K562 (cell line): Measurements from ENCODE around the gene MBP. TPM values are rescaled to one million over a fixed set of nuclear protein-coding genes. Genes with fewer than 3 reads are reported as not detected.

Experiments used
- ATAC-seq: fragments of 200-7000 bp; cut with Tn5 transposase; 3 replicates; pipeline ENCODE4 v1.9.1; 2020; ENCODE audit warnings: moderate library complexity
- BruUV-seq: library from RNA; stranded (reverse); fragments of 400-500 nt; replicated peaks from 2 replicates; lab custom pipeline; 2021; lab: Mats Ljungman, UMichigan
- CTCF ChIA-PET: fragments of 300-600 bp; formaldehyde crosslinking; extraction: SDS; loops from one replicate; lab custom pipeline; 2021; ENCODE audit warnings: low intra/inter-chr PET ratio; lab: Yijun Ruan, JAX
- POLR2A ChIA-PET: fragments of 300-600, 350-650 bp; sonication (Branson Sonifier 250); formaldehyde crosslinking; extraction: SDS; loops from one replicate; lab custom pipeline; 2021; ENCODE audit warnings: antibody characterized with exemption, inconsistent platforms; lab: Yijun Ruan, JAX
- DNase-seq, 4 experiments: peaks; one replicate each; pipeline versions ENCODE4 v3.0.0 to v3.0.0-alpha.2; 2011 to 2018; ENCODE audit warnings: low spot score in 3 of 4, mixed read lengths in 3 of 4; ENCODE audit errors: extremely low read depth in 1 of 4
- FAIRE-seq: peaks from 2 replicates; lab custom pipeline; 2011; peaks lifted over from hg19 to GRCh38; lab: Jason Lieb, UNC
- H2AFZ ChIP-seq: 2 replicates; pipeline ENCODE4 v1.6.0; 2011; ENCODE audit warnings: low read depth, low read length, control low read depth, inconsistent platforms
- H3K27ac ChIP-seq: fragments of 200-600 bp; 3 replicates; pipeline ENCODE4 v1.8.0; 2011; ENCODE audit warnings: low read depth, mild to moderate bottlenecking, control low read depth, inconsistent platforms, low read length, moderate library complexity, mixed read lengths; ENCODE audit errors: extremely low read depth
- H3K27me3 ChIP-seq, 2 experiments: fragments of 300-600 bp in 1 of 2; 2 replicates in 1 of 2; 3 replicates in 1 of 2; pipeline versions ENCODE4 v1.6.0 to v1.8.0; 2011; ENCODE audit warnings: inconsistent platforms in 2 of 2, low read length in 2 of 2, mild to moderate bottlenecking in 1 of 2, mixed read lengths in 1 of 2, moderate library complexity in 1 of 2; ENCODE audit not compliant: control insufficient read depth in 2 of 2, insufficient read depth in 2 of 2
- H3K36me3 ChIP-seq: fragments of 300-600 bp; 3 replicates; pipeline ENCODE4 v1.8.0; 2011; ENCODE audit warnings: mild to moderate bottlenecking, low read length, inconsistent platforms; ENCODE audit not compliant: control insufficient read depth, insufficient read depth
- H3K4me1 ChIP-seq, 2 experiments: fragments of 200-600 bp in 1 of 2; replicated peaks in 1 of 2; 2 replicates in 1 of 2; 3 replicates in 1 of 2; pipeline versions ENCODE4 v1.5.1 to v1.8.0; 2011; ENCODE audit warnings: inconsistent platforms in 2 of 2, low read length in 2 of 2, mild to moderate bottlenecking in 1 of 2, mixed read lengths in 1 of 2, moderate library complexity in 1 of 2; ENCODE audit not compliant: control insufficient read depth in 2 of 2, insufficient read depth in 2 of 2
- H3K4me2 ChIP-seq: 2 replicates; pipeline ENCODE4 v1.6.1; 2011; ENCODE audit warnings: low read length, control low read depth, inconsistent platforms, mixed read lengths; ENCODE audit not compliant: insufficient read depth
- H3K4me3 ChIP-seq: fragments of 200-600 bp; sonication (generic), shearing (Covaris generic); 2 replicates; pipeline ENCODE4 v1.5.1; 2016; ENCODE audit warnings: control low read depth, inconsistent platforms
- H3K79me2 ChIP-seq: fragments of 200-600 bp; 3 replicates; pipeline ENCODE4 v1.8.0; 2011; ENCODE audit warnings: low read length, inconsistent platforms; ENCODE audit not compliant: control insufficient read depth, insufficient read depth
- H3K9ac ChIP-seq, 2 experiments: 2 replicates each; pipeline versions ENCODE4 v1.6.0 to v1.6.1; 2011; ENCODE audit warnings: low read depth in 2 of 2, low read length in 2 of 2, control low read depth in 1 of 2, inconsistent platforms in 1 of 2, mild to moderate bottlenecking in 1 of 2, mixed read lengths in 1 of 2; ENCODE audit not compliant: insufficient read depth in 1 of 2
- H3K9me1 ChIP-seq: one replicate; pipeline ENCODE4 v1.6.0; 2011; ENCODE audit warnings: inconsistent platforms, mild to moderate bottlenecking, low read length, moderate library complexity; ENCODE audit not compliant: control insufficient read depth, insufficient read depth
- H3K9me3 ChIP-seq: replicated peaks from 2 replicates; pipeline ENCODE4 v1.5.1; 2011; ENCODE audit warnings: low read depth, low read length, inconsistent platforms; ENCODE audit not compliant: control insufficient read depth, insufficient read depth
- H4K20me1 ChIP-seq: replicated peaks from 2 replicates; pipeline ENCODE4 v1.6.1; 2011; ENCODE audit warnings: low read length, inconsistent platforms, mixed read lengths; ENCODE audit not compliant: control insufficient read depth, insufficient read depth
- HDAC2 ChIP-seq: fragments of 450-650 bp; IDR thresholded peaks from 2 replicates; pipeline ENCODE4 v1.6.1; 2016; ENCODE audit warnings: mild to moderate bottlenecking
- MEF2D ChIP-seq: conservative IDR thresholded peaks from 2 replicates; pipeline ENCODE4 v1.6.1; 2016; ENCODE audit warnings: low read depth, missing genetic modification characterization, missing compliant biosample characterization
- NBN ChIP-seq: fragments of 450-650 bp; IDR thresholded peaks from 2 replicates; pipeline ENCODE4 v1.6.1; 2016; ENCODE audit warnings: low read depth, mild to moderate bottlenecking
- POLR3G ChIP-seq: IDR thresholded peaks from 2 replicates; pipeline ENCODE4 v1.6.1; 2011; ENCODE audit not compliant: insufficient read length, insufficient replicate concordance; ENCODE audit errors: extremely low read depth
- ZBTB1 ChIP-seq: sonication (generic); formaldehyde crosslinking; IDR thresholded peaks from 2 replicates; pipeline ENCODE4 v1.8.1; 2023; ENCODE audit warnings: missing genetic modification reagents, low read depth, mild to moderate bottlenecking, borderline replicate concordance
- ZNF140 ChIP-seq: fragments of 250-450 bp; sonication (Bioruptor Pico); IDR thresholded peaks from 2 replicates; pipeline ENCODE4 v1.8.0; 2021; ENCODE audit warnings: moderate library complexity, mild to moderate bottlenecking, inconsistent platforms
- WGBS: fragments of 100-300 bp; shearing (Covaris generic); methylation state at CpG from one replicate; pipeline ENCODE4 v1.1.6; 2016; ENCODE audit warnings: low coverage, mixed read lengths; ENCODE audit not compliant: insufficient coverage; ENCODE audit errors: missing lambda C conversion rate; 5-methylcytosine and 5-hydroxymethylcytosine counted together
- in situ Hi-C: fragments of 300-500 bp; cut with MboI; formaldehyde crosslinking; loops from 4 replicates; pipeline ENCODE4 v1.15.0; 2018; ENCODE audit warnings: inconsistent platforms, mixed read lengths
- intact Hi-C: fragments of 100-400 bp; cut with micrococcal nuclease; formaldehyde crosslinking; loops from 2 replicates; pipeline ENCODE4 v1.14.2; 2022
- polyA plus RNA-seq, 8 experiments: library from polyadenylated mRNA; depleted of rRNA in 4 of 8; stranded (reverse) in 5 of 8; unstranded in 3 of 8; fragments of >200 nt; fragmentation: Nextera tagmentation in 2 of 8; fragmentation: Illumina TruSeq in 1 of 8; extraction: Ambion mirVana in 2 of 8; extraction: Trizol in 1 of 8; gene quantifications; 2 replicates each; pipeline versions ENCODE4 v1.2.1 to v1.2.3, GENCODE V29; 2011 to 2014; ENCODE audit warnings: inconsistent platforms in 1 of 8, missing spikeins in 1 of 8
- total RNA-seq, 7 experiments: library from RNA; depleted of rRNA in 6 of 7; stranded (reverse); fragments of >200 nt in 6 of 7; fragmentation: Illumina TruSeq in 2 of 7; extraction: Trizol in 2 of 7; gene quantifications; 2 replicates each; pipeline versions ENCODE4 v1.2.1 to v1.2.3, GENCODE V29; 2011 to 2021; ENCODE audit warnings: low replicate concordance in 1 of 7
- TF ChIP-seq, protein P1 (sequence below), 3 experiments: IDR thresholded peaks in 2 of 3; conservative IDR thresholded peaks in 1 of 3; 2 replicates each; pipeline ENCODE4 v1.5.1; 2011 to 2012; ENCODE audit warnings: low read length in 3 of 3, mild to moderate bottlenecking in 3 of 3, control low read depth in 2 of 3, improper control_type of control experiment in 1 of 3, inconsistent platforms in 1 of 3, low read depth in 1 of 3, mixed read lengths in 1 of 3, moderate library complexity in 1 of 3; ENCODE audit not compliant: insufficient read depth in 2 of 3

The MBP gene
- total and polyA plus RNA-seq, 9 of the 15 experiments (the other 6 are each of a cell fraction or from before 2014, with no cell fraction given): 0.09 TPM; not detected in 8

DNA sequence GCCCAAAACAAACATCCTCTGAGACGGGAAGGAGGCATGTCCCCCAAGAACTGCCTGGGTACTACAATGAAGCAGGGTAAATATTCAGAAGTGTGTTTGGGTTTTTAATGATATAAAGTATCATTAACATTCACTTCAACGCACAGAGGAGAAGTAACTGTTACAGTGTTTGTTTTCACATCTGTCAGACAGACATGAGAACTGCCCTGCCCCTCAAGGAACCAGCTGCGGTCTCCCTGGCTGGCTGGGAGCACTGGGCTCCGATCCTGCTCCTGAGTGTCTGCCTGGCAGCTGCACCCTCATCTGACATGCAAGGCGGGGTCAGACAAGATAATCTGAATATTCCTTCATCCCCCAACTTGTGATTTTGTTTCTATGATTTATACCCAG, 75.6 kb downstream of the MBP start (continued):
- no peak for TF ChIP-seq POLR3G

DNA sequence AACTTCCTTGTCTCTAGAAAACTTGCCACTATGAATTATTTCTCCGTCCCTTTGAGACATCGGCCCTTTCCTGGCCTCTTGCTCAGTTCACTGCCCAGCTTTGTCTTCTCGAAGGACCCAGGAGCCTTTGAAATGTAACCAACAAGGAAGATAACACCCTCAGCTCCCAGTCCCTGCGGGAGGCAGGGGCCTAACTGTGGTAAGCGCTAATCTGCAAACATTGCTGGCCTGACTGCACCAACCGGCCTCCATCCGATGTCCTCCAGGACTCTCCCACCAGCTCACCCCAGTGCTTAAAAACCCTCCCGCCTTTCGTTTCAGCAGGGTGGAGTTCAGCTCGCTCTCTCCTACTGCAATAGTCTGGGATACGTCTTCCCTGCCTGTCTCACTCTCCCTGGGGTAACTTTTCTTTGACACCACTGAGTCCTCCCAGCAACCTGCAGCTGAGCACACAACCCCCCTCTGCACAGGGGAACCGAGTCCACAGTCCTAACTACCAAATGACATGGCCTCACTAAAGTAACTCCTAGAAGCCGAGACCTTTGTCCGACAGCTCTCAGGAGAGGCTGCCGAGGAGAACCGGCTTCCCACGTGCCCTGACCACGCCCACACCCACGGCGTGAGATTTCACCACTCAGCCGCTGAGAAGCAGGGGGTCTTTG, 76.1 kb downstream of the MBP start:
- intact Hi-C loops: loop anchor here (5.0 to 10.0 kb wide), 2 partner anchors 52 to 179 kb away; no protein-coding TSS in a partner anchor
- CTCF ChIA-PET: no interaction called here

More for the DNA sequence above, 76.1 kb downstream of the MBP start:
- DNase-seq: no peak
- Histone ChIP-seq H3K4me1 (no peaks in the 10 kb centered on the region), H3K9ac (no peak overlapping the region), H3K4me2 (no peak overlapping the region), H3K36me3 (no peaks in the 10 kb centered on the region), H3K79me2 (no peaks in the 10 kb centered on the region)
- no peak for ATAC-seq
- in situ Hi-C loops: no loop called here
- no peak for FAIRE-seq
- BruUV-seq: no TSS peak
- TF ChIP-seq, protein P1, sequence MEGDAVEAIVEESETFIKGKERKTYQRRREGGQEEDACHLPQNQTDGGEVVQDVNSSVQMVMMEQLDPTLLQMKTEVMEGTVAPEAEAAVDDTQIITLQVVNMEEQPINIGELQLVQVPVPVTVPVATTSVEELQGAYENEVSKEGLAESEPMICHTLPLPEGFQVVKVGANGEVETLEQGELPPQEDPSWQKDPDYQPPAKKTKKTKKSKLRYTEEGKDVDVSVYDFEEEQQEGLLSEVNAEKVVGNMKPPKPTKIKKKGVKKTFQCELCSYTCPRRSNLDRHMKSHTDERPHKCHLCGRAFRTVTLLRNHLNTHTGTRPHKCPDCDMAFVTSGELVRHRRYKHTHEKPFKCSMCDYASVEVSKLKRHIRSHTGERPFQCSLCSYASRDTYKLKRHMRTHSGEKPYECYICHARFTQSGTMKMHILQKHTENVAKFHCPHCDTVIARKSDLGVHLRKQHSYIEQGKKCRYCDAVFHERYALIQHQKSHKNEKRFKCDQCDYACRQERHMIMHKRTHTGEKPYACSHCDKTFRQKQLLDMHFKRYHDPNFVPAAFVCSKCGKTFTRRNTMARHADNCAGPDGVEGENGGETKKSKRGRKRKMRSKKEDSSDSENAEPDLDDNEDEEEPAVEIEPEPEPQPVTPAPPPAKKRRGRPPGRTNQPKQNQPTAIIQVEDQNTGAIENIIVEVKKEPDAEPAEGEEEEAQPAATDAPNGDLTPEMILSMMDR (IDR thresholded peaks at IDR 0.05 in 2 of 3, conservative IDR thresholded peaks at IDR 0.05 in 1 of 3; ENCODE audit: insufficient read depth in 2 of 3, low read depth in 1 of 3, low read length in 3 of 3): no peak
- TF ChIP-seq ZBTB1 (CRISPR knock-in tag) (no peak), HDAC2 (no peak), NBN (no peak), ZNF140 (CRISPR knock-in tag) (no peak), MEF2D (tag) (no peak)
- TF ChIP-seq, all 486 proteins: peak for 0
- no peaks in the 10 kb centered on the region for H3K9me1 ChIP-seq
- no peak overlapping the region for H2AFZ ChIP-seq
- no peak overlapping the region for H3K27ac ChIP-seq
- H4K20me1 ChIP-seq: no peaks in the 10 kb centered on the region
- H3K9me3 ChIP-seq: no peaks in the 10 kb centered on the region
- no peak overlapping the region for H3K4me3 ChIP-seq
- H3K27me3 ChIP-seq: peaks cover 6 to 34% of the 10 kb centered on the region in 2 experiments; a peak in 4 of 5 replicates
- POLR2A ChIA-PET: no interaction called here
- 0% methylated on average over 15 of the region's 21 CpGs for WGBS
